ENCODE measurements around the gene LRRC10. TPM values are rescaled to one million over a fixed set of nuclear protein-coding genes. Genes with fewer than 3 reads are reported as not detected.

LRRC10 gene
- total and polyA plus RNA-seq, 10 of the 15 experiments (the other 5 are each of a cell fraction or from before 2014, with no cell fraction given) = not detected

GRCh38 chr12:69620077-69620476, 9.4 kb upstream of the LRRC10 start:
- H3K4me3 ChIP-seq = no peak overlapping the region
- no TSS peak for BruUV-seq (replicated peaks)
- H3K27me3 ChIP-seq (replicated peaks in 1 of 2; ENCODE audit: control insufficient read depth in 2 of 2, insufficient read depth in 2 of 2, low read length in 1 of 2) = no peaks in the 10 kb centered on the region; a peak in 1 of 4 replicates
- ATAC-seq = no peak
- H3K36me3 ChIP-seq (ENCODE audit: control insufficient read depth in 2 of 2, insufficient read depth in 2 of 2, low read length in 1 of 2) = no peaks in the 10 kb centered on the region
- no peak for DNase-seq (ENCODE audit: low read depth, low spot score)
- ChIA-PET CTCF (interaction anchor here (1.6 kb wide), 1 partner anchor 16 kb away, joined by 5 read pairs; no protein-coding TSS in a partner anchor), RAD21 (ENCODE audit: unreplicated experiment) (no interaction called here), SMC1A (ENCODE audit: uncharacterized antibody, unreplicated experiment) (interaction anchor here (0.7 kb wide), 1 partner anchor 51 kb away, joined by 3 read pairs; no protein-coding TSS in a partner anchor), POLR2A (no interaction called here)
- H3K9me3 ChIP-seq (replicated peaks; ENCODE audit: control insufficient read depth, insufficient read depth, low read length) = no peaks in the 10 kb centered on the region
- no peak overlapping the region for H2AFZ ChIP-seq (ENCODE audit: control insufficient read depth, low read depth, low read length)
- no peaks in the 10 kb centered on the region for H3K4me1 ChIP-seq (ENCODE audit: control insufficient read depth, insufficient read depth, low read length)
- intact Hi-C loops (cut with micrococcal nuclease; ENCODE audit: unreplicated experiment) (no loop called here), in situ Hi-C loops (cut with MboI) (no loop called here)
- no peaks in the 10 kb centered on the region for H3K79me2 ChIP-seq (ENCODE audit: control insufficient read depth, insufficient read depth, low read length)
- no peak overlapping the region for H3K4me2 ChIP-seq (ENCODE audit: control insufficient read depth, insufficient read depth)
- WGBS (ENCODE audit: insufficient coverage, insufficient replicate concordance, low lambda C conversion rate, missing lambda C conversion rate) = 42% methylated on average over 4 of the region's 4 CpGs
- H4K20me1 ChIP-seq (ENCODE audit: control insufficient read depth, insufficient read depth) = no peaks in the 10 kb centered on the region
- H3K27ac ChIP-seq (ENCODE audit: control insufficient read depth, insufficient read depth) = no peak overlapping the region
- TF ChIP-seq MAX (IDR thresholded peaks at IDR 0.05; ENCODE audit: low read depth, low read length) (no peak), IKZF2 (IDR thresholded peaks at IDR 0.05) (no peak), TCF3 (IDR thresholded peaks at IDR 0.05; ENCODE audit: borderline replicate concordance, insufficient read depth, low read depth, low read length) (no peak), CHD2 (IDR thresholded peaks at IDR 0.05; ENCODE audit: borderline replicate concordance, low read depth, low read length) (no peak), IRF3 (IDR thresholded peaks at IDR 0.05) (no peak), MEF2A (IDR thresholded peaks at IDR 0.05; ENCODE audit: insufficient read depth, low read depth, low read length) (no peak), CREB1 (IDR thresholded peaks at IDR 0.05; ENCODE audit: low read depth) (no peak), ZNF207 (IDR thresholded peaks at IDR 0.05; ENCODE audit: borderline replicate concordance) (no peak), MYC (IDR thresholded peaks at IDR 0.05; ENCODE audit: insufficient read depth, insufficient read length, insufficient replicate concordance, low read length, severe bottlenecking) (no peak), SMAD1 (IDR thresholded peaks at IDR 0.05; ENCODE audit: low read depth, partially characterized antibody) (no peak), TAF1 (IDR thresholded peaks at IDR 0.05; ENCODE audit: borderline replicate concordance, low read depth, low read length) (no peak), CHD1 (IDR thresholded peaks at IDR 0.05; ENCODE audit: low read depth, low read length) (no peak), ZBTB4 (CRISPR knock-in tag; IDR thresholded peaks at IDR 0.05) (no peak), STAT1 (conservative IDR thresholded peaks at IDR 0.05) (no peak), SRF (IDR thresholded peaks at IDR 0.05; ENCODE audit: low read depth in 2 of 2, low read length in 2 of 2) (no peak), IKZF1 (conservative IDR thresholded peaks at IDR 0.05) (no peak), ZNF384 (IDR thresholded peaks at IDR 0.05; ENCODE audit: borderline replicate concordance, low read depth, low read length) (no peak), NRF1 (conservative IDR thresholded peaks at IDR 0.05; ENCODE audit: low read depth, low read length) (no peak)
- no peak overlapping the region for H3K9ac ChIP-seq (ENCODE audit: control insufficient read depth, insufficient read depth, low read length)
- no peak for FAIRE-seq

All from GM12878 (cell line).